ENCODE data around the gene WWOX.

Gene WWOX

DNA sequence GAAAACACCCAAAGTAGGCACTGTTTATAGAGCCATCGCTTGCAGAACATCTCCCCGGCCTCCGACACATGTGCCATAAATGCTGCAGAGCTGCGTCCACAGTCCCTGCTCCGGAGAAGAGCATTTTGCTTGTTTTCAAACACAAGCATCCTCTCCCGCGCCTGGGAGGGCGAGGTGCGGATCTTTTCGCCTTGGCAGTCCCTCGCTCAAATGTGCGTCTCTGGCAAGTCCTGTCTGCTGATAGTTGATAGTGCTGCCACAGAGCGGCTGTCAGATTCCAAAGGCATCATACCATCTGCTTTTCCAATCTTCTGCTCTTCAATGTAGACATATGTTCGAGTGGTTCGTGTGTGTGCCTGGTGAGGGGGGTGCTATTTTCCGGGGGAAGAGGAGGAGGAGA lies 897.3 kb downstream of the WWOX start:
- Histone ChIP-seq H3K27ac (no peak overlapping the region), H3K4me3 (no peak overlapping the region)
- DNase-seq (ENCODE audit: low spot score) = no peak
- TF ChIP-seq CTCF (IDR thresholded peaks at IDR 0.05) = no peak

DNA sequence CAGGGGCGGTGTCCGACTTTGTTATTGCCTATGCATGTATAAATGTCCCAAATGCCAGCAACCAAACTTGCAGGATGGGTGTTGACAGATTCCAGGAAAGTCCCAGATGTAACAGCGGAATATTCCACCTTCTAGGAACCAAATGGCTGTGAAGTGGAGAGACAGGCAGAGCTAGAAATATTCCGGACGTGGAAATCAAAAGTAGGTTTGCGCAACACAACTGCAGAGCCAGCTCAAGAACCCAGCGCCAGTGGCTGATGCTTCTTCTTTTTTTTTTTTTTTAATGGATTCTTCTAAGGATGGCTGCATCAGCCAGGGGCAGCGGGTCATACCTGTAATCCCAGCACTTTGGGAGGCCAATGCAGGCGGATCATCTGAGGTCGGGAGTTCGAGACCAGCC lies 899.4 kb downstream of the WWOX start:
- Histone ChIP-seq H3K4me3 (no peak overlapping the region), H3K27ac (no peak overlapping the region)
- no peak for DNase-seq (ENCODE audit: low spot score)
- no peak for TF ChIP-seq CTCF (IDR thresholded peaks at IDR 0.05)

DNA sequence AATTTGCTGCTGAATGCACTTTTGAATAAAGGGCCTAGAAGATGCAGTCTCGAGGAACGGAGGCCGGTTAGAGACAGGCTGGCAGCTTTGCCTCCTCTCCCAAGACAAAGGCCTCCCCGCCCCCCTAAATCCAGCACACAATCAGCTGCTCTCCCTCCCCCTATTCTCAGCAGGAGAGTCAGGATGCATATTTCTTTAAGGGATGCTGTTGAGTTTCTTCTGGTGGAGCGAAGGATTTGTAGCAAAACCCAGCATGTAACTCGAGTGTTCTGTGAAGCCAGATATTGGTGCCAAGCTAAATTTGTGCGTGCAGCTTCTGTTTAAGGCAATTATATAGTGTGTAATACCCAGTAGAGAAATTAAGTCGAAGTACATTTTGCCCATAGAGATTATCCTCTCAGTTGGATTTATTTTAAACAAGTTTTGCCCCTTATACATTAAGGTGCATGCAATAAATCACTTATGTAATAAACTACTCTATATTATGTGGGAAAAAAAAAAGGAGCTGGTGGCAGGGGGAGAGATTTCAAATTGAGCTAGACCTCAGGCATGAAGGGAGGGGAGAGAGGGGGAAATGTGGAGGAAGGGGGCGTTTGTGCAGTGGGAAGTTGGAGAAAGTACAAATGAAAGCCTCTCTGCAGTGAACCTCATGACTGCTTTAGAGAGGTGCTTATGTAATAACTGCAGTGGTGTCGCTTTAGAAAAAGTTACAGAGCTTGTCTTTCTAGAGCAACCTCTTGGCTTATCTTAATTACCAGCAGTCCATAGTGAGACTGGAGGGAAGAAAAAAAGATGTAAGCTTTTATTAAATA lies 901.9 kb downstream of the WWOX start:
- Histone ChIP-seq H3K27ac (no peak overlapping the region), H3K4me3 (no peak overlapping the region)
- DNase-seq (ENCODE audit: low spot score) = no peak
- TF ChIP-seq CTCF (IDR thresholded peaks at IDR 0.05) = no peak

GRCh38 chr16:79003026-79003609 lies 903.7 kb downstream of the WWOX start:
- no peak for TF ChIP-seq CTCF (IDR thresholded peaks at IDR 0.05)

DNA sequence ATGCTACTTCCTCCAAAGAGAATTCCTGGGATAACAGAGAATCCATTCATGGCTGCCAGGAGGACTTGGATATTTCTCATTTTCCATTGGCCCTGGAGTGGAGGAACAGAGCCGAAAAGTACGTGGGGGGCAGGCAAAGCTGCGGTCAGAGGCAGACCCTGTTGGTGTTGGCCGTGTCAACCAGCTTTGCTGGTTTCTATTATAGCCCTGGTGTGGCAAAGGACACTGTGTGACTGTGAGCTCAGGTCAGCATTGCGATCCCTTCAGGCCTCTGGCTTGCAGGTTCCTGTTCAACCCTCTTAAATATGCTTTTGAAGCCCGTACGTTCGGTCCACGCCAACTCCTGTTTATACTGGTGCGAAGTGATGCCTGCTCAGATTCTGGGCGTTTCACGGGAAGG lies 904.9 kb downstream of the WWOX start:
- no peak overlapping the region for H3K4me3 ChIP-seq
- DNase-seq (ENCODE audit: low spot score) = no peak
- no peak overlapping the region for H3K27ac ChIP-seq
- TF ChIP-seq CTCF (IDR thresholded peaks at IDR 0.05) = no peak

More at GRCh38 chr16:79003026-79003609, 903.7 kb downstream of the WWOX start:
- no peak for DNase-seq (ENCODE audit: low spot score)
- Histone ChIP-seq H3K27ac (no peak overlapping the region), H3K4me3 (no peak overlapping the region)

- H3K27ac ChIP-seq = no peak overlapping the region
- no peak for TF ChIP-seq CTCF (IDR thresholded peaks at IDR 0.05)
- no peak for DNase-seq (ENCODE audit: low spot score)
- H3K4me3 ChIP-seq = no peak overlapping the region
Measured at GRCh38 chr16:79005096-79005495, 905.6 kb downstream of the WWOX start.

DNA sequence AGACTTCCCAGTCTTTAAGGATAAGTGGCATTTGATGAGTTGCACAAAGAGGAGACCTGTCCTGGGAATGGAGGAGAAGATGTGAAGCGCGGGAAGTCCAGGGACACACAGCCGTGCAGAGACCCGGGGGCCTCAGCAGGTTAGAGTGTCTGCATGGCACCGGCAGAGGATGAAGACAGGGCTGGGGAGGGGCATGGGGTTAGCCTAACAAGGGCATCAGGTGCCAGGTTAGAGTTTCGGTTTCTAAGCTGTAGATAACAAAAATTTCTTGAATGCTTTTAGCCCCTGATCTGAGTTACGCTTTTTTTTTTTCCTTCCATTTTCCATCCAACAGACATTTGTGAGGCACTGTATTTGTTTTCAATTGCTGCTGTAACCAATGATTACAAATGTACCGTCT lies 906.8 kb downstream of the WWOX start:
- Histone ChIP-seq H3K27ac (no peak overlapping the region), H3K4me3 (no peak overlapping the region)
- no peak for TF ChIP-seq CTCF (IDR thresholded peaks at IDR 0.05)
- no peak for DNase-seq (ENCODE audit: low spot score)

Measured in coronary artery (tissue), 2 donors.